Fibroblast of upper back skin (primary cell): ENCODE measurements around the gene BAZ2B.
"Not testable (repeated sequence)": the region's sequence is repeated elsewhere in the genome, so short reads cannot be mapped to it uniquely, and the experiment has no call there.

Experiments used
- DNase-seq: peaks from one replicate; pipeline ENCODE4 v3.0.0-alpha.2; 2013

The BAZ2B gene

GRCh38 chr2:159456500-159457426, 159.6 kb downstream of the BAZ2B start:
- DNase-seq, result peak; percentile 34

GRCh38 chr2:159455330-159455918, 160.9 kb downstream of the BAZ2B start:
- DNase-seq, result peak; percentile 7

- peak; percentile 8 for DNase-seq
Observed at GRCh38 chr2:159454185-159454584, 162.2 kb downstream of the BAZ2B start.

DNA sequence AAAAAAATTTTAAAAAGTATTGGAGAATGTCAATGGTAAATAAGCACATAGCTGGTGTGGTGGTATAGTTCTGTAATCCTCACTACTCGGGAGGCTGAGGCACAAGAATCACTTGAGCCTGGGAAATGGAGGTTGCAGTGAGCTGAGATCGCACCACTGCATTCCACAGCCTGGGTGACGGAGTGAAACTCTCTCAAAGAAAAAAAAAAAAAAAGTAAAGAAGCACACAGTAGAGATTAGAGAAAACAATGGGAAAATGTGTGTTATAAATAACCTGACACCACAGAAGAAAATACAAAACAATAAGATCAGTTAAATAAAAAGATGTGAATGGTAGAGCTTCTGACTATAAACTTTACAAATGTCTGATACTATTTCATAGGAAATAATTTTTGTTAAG, 166.2 kb downstream of the BAZ2B start:
- DNase-seq, result no peak

DNA sequence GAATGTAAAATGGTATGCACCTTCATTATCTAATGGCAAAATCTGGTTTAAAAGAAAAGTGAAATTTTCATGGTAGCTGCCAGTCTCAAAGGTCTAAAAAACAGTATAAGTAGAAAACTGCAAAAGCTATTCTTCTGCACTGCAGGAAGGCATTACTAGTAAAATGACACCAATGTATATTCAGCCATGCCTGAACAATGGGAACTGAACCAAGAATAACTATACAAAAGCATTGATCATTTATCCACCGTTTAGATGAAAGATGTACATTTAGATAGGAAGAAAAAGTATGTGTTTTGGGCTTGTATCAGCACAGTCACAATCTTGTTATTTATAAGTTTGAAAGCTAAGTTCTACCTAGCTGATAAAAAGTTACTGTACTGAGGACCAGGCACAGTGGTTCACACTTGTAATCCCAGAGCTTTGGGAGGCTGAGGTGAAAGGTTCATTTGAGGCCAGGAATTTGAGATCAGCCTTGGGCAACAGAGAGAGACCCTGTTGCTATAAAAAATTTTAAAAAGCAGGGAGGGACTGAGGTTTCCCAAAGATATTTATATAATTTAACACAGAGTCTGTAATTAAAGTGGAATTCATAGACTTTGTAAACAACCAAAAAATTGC, 166.7 kb downstream of the BAZ2B start:
- DNase-seq, result peak; percentile 14

GRCh38 chr2:159446817-159447216, 169.5 kb downstream of the BAZ2B start:
- no peak for DNase-seq

DNA sequence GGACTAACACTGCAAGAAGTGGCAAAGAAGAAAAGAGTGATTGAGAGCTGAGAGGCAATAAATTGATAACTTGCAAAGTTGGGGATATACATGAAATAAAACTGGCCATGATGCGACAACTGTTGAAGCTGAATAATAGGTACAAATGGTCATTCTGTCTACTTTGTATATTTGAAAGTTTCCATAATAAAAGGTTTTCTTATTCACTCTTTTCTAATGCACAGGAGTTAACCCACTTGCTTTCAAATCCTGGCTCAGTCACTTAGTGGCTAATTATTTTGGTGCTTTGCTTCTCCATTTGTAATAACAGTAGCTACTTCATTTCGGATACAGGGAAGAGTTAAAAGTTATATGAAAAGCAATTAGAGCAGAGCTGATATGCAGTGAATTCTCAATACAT, 170.1 kb downstream of the BAZ2B start:
- DNase-seq, result no peak

DNA sequence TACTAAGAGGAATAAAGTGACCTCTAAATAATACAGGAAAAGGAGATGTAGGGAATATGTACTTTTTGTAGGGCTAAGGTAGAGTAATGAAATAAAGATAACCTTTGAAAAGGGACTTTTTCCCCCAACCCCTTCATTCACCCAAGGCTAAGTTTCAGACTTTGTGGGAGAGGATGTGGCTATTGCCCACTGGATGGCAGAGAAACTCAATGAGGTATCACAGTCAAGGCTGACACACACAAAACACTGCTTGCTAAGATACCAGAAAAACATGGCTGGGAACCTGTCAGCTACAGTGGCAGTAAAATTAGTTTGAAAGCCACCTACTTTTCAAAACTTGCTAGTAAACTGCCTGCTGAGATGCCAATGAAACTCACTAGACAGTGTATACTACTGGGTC, 171.0 kb downstream of the BAZ2B start:
- no peak for DNase-seq

GRCh38 chr2:159444754-159445153, 171.6 kb downstream of the BAZ2B start:
- no peak for DNase-seq

DNA sequence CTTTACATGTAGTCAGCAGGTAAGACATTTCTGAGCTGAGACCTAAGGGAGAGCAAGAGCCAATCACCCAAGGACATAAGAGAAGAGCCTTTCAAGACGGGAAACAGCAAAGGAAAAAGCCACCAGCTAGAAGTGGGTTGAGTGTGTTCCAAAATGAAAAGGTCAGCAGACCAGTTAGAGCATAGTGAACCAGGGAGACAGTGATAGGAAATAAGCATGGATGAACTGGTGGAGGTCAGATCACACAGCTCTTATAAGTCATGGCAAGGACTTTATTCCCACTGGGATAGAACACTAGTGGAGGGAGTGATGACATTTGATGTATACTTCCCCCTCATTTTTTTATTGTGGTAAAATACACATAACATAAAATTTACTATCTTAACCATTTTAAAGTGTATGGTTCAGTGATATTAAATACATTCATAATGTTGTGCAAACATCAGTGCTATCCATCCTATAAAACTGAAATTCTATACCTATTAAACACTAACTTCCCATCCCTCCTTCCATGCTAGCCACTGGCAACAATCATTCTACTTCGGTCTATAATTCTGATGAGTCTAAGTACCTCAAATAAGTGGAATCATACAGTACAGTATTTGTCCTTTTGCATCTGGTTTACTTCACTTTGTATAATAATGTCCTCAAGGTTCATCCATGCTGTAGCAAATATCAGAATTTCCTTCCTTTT, 174.0 kb downstream of the BAZ2B start:
- no peak for DNase-seq

DNA sequence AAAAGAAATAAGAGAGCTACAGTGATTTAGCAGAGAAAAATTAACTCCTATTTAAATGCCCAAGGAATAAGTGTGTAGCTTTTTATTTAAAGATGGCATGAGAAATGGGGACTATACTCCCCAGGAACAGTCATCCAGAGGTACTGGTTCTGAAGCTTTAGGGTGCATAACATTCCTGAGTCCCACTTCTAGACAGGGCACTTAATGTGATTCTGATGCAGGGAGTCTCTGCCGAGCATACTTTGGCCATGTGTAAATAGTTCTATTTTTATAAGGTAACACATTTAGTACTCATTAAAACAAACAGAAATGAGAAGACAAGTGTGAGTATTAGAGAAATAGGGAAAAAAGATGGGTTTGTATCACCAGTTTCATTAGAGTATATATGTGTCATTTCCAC, 175.2 kb downstream of the BAZ2B start:
- DNase-seq, result no peak

- no peak for DNase-seq
Observed at GRCh38 chr2:159439421-159439820, 176.9 kb downstream of the BAZ2B start.

DNA sequence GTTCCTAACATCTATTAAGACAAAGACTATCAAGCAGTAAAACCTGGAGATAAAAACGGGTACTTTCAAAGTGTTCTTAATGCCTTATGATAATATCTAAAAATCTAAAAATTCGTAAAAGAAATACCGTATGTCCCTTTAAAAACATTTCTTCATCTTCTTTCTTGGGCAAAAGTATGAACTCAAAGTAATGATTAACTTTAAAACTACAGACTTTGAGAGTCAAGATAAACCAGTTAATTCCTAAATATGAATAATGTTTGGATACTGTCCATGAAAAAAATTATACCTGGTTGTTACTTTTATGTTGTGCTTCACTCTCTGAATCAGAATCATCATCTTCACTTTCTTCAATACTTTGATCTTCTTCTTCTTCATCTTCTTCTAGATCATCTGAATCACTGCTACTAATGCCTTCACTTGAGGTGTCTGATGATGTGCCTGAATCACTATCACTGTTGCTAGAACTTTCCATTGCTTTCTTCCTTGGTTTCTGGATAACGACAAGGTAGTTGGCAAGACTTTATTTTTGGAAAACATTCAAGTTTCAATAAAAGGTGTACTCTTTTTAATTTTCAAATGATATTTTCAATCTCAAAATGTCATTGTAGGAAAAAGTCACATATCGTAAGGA, 177.5 kb downstream of the BAZ2B start:
- no peak for DNase-seq

- no peak for DNase-seq
Observed at GRCh38 chr2:159438284-159438683, 178.1 kb downstream of the BAZ2B start.

- DNase-seq, result no peak
Observed at GRCh38 chr2:159432610-159433009, 183.7 kb downstream of the BAZ2B start.

GRCh38 chr2:159427048-159427447, 189.3 kb downstream of the BAZ2B start:
- no peak for DNase-seq

DNA sequence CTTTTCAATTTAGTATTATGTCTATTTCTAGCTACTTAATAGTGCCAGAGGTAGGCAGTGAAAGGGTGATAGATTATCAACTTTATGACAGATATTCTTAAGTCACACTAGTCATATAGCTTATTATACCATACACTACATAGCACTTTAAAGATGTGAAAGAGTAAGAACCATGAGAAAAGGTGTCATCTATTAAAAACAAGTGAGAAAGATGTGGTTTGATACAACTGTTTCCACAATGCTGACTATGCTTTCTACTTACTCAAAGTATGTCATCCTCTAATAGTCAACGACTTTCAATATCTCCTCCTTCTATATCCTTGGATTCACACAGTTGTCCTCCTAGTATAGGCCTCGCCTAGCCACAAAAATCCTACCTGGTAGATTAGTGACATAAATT, 196.9 kb downstream of the BAZ2B start:
- no peak for DNase-seq

GRCh38 chr2:159411460-159411859, 204.9 kb downstream of the BAZ2B start:
- DNase-seq, result no peak

GRCh38 chr2:159410276-159410675, 206.1 kb downstream of the BAZ2B start:
- no peak for DNase-seq

DNA sequence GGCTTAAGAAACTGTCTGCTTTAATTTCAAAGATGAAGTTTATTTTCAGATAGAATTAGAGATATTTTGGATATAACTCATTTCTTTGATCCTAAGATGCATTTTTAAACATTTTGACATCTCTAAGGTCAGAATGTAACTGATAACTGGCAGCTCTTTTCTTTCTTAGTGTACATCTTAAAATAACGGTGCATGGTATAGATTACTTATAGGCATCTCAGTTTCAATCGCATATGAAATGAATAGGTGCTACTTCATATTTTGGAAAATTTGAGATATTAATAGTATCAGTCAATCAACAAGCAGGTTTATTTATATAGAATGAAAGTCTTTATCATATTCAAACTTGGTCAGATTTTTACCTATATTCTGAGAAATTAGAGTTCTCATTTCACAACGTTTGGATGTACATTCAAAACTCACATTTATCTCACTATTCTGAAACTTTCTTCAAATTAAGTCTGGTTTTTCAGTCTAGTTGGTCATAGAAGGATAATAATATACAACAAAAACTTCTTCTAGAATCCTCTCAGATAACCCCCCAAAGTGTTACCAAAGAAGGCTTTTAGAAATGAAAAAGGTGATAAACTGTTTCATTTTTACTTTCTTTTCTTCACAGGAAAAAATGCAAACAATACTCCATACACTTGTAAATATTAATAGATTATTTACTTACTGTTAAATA, 207.1 kb downstream of the BAZ2B start:
- DNase-seq, result no peak

DNA sequence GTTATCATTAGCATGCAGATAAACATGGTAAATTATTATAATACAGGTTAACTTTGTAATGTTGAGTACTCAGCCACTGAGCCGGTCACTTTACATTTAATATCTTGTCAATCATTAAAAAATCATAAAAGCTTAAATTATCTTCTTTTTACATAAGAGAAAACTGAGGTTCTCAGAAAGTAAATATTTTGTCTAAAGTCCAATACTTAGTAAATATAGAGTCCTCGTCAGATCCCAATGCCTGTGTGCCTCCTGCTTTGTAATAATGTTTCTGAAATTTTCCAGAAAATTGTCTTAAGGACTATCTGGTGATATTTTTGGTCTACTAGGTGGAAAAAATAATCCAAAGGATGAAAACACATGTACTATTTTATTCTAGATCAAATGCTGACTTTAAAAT, 213.6 kb downstream of the BAZ2B start:
- no peak for DNase-seq

DNA sequence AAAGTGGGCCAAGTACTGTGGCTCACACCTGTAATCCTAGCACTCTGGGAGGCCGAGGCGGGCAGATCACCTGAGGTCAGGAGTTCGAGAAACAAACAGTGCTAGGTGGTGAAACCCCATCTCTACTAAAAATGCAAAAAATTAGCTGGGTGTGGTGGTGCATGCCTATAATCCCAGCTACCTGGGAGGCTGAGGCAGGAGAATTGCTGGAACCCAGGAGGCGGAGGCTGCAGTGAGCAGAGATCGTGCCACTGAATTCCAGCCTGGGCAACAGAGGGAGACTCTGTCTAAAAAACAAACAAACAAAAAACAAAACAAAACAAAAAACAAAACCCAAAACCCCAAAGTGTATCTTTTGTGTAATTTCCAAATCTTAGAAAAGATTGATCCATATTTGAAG, 214.2 kb downstream of the BAZ2B start:
- DNase-seq, result not testable (repeated sequence)
